ENCODE results near the gene YAP1. TPM values are rescaled to one million over a fixed set of nuclear protein-coding genes. Genes with fewer than 3 reads are reported as not detected.
A peak's percentile ranks its signal among the peaks of the same experiment; 100 is the strongest.

YAP1 gene
- total and polyA plus RNA-seq, 5 experiments from 2014 or later, result not detected

- Mint-ChIP-seq H3K4me3 (no peak overlapping the region), H3K27me3 (peaks cover under 1 to 9% (median 7%) of the 10 kb centered on the region in 5 donors), H3K4me1 (no peaks in the 10 kb centered on the region), H3K36me3 (no peaks in the 10 kb centered on the region), H3K9me3 (peaks cover 0 to 2% (median 0%) of the 10 kb centered on the region in 9 donors), H3K27ac (no peak overlapping the region)
- POLR2A ChIA-PET, result no interaction called here
- ATAC-seq (no peak), DNase-seq (no peak)
Measured at GRCh38 chr11:102177974-102178631, 67.9 kb downstream of the YAP1 start.

DNA sequence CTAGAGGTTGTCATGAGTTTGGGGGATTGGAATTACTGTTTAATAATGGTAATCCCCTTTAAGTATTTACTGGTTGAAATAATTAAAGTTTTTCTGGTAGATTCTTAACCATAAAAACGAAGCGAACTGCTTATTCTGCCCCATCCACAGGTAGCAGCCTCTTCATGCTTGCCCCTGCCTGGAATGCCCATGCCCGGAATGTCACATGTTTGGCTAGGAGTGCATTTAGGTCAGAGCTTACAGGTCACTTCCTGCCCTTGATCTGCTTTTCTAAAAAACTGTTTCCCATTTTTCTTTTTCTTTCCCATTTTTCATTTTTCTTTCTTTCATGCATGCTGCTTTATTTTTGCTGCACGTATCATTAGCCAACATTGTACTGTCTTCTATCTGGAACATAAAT lies 69.1 kb downstream of the YAP1 start:
- POLR2A ChIA-PET, result no interaction called here
- Mint-ChIP-seq H3K27me3 (peaks cover 0 to 12% (median 7%) of the 10 kb centered on the region in 5 donors), H3K9me3 (peaks cover 0 to 2% (median 0%) of the 10 kb centered on the region in 9 donors), H3K4me1 (no peaks in the 10 kb centered on the region), H3K4me3 (no peak overlapping the region), H3K36me3 (no peaks in the 10 kb centered on the region), H3K27ac (peak overlapping the region in 1 of 10 donors; percentile 39)
- no peak for ATAC-seq
- no peak for DNase-seq

GRCh38 chr11:102184269-102184987 lies 74.2 kb downstream of the YAP1 start:
- no peak for ATAC-seq
- Mint-ChIP-seq H3K27ac (no peak overlapping the region), H3K4me3 (no peak overlapping the region), H3K27me3 (peaks cover 1 to 11% (median 7%) of the 10 kb centered on the region in 5 donors), H3K9me3 (no peaks in the 10 kb centered on the region), H3K4me1 (no peaks in the 10 kb centered on the region), H3K36me3 (no peaks in the 10 kb centered on the region)
- POLR2A ChIA-PET, result no interaction called here
- DNase-seq, result no peak

DNA sequence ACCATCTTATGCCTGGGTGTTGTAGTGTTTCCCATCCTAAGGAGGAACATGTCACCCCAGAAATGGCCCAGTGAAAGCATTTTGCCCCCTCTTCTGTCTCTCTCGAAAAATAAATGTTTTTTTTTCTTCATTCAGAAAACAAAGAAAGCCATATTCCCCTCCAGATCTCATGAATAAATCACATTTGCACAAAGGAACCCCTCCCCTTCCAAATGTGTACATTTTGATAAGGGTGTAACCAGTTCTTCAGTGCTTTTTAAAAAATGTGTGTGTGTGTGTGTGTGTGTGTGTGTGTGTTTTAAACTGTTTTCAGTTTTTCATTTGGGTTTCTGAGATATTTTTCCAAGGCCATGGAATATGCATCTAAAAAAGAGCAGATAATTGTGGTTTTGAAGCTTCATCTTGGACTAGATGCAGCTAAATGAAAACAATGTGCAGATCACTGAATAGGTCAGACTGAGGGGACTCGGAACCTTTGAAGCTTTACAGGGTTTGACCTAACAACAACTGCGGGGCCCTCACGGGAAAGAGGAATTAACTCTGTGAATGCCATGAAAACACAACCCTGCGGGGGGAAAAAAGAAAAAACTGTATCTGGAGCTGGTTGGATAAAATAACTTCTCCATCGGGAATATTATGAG lies 76.4 kb downstream of the YAP1 start:
- no peak overlapping the region for H3K27ac Mint-ChIP-seq
- no peak overlapping the region for H3K4me3 Mint-ChIP-seq
- no peaks in the 10 kb centered on the region for H3K36me3 Mint-ChIP-seq
- no peaks in the 10 kb centered on the region for H3K9me3 Mint-ChIP-seq
- no peaks in the 10 kb centered on the region for H3K4me1 Mint-ChIP-seq
- ATAC-seq, result no peak
- peaks cover 2 to 16% (median 7%) of the 10 kb centered on the region in 5 donors for H3K27me3 Mint-ChIP-seq
- POLR2A ChIA-PET, result no interaction called here
- no peak for DNase-seq

- DNase-seq, result no peak
- Mint-ChIP-seq H3K9me3 (no peaks in the 10 kb centered on the region), H3K27me3 (peaks cover 4 to 25% (median 14%) of the 10 kb centered on the region in 5 donors), H3K36me3 (no peaks in the 10 kb centered on the region), H3K27ac (no peak overlapping the region), H3K4me3 (no peak overlapping the region), H3K4me1 (no peaks in the 10 kb centered on the region)
- no peak for ATAC-seq
- POLR2A ChIA-PET, result no interaction called here
Measured at GRCh38 chr11:102187416-102188151, 77.3 kb downstream of the YAP1 start.

- H3K27me3 Mint-ChIP-seq, result peaks cover 4 to 26% (median 7%) of the 10 kb centered on the region in 5 donors
- H3K4me1 Mint-ChIP-seq, result no peaks in the 10 kb centered on the region
- no peak overlapping the region for H3K4me3 Mint-ChIP-seq
- ATAC-seq (no peak), DNase-seq (no peak)
- H3K27ac Mint-ChIP-seq, result no peak overlapping the region
- POLR2A ChIA-PET, result no interaction called here
- no peaks in the 10 kb centered on the region for H3K9me3 Mint-ChIP-seq
- H3K36me3 Mint-ChIP-seq, result no peaks in the 10 kb centered on the region
Measured at GRCh38 chr11:102188488-102188887, 78.2 kb downstream of the YAP1 start.

GRCh38 chr11:102191832-102192231 lies 81.6 kb downstream of the YAP1 start:
- Mint-ChIP-seq H3K27ac (no peak overlapping the region), H3K36me3 (no peaks in the 10 kb centered on the region), H3K27me3 (peaks cover 7 to 37% (median 10%) of the 10 kb centered on the region in 5 donors)

GRCh38 chr11:102192349-102193066 lies 82.3 kb downstream of the YAP1 start:
- Mint-ChIP-seq H3K4me3 (no peak overlapping the region), H3K27ac (no peak overlapping the region), H3K36me3 (no peaks in the 10 kb centered on the region), H3K27me3 (peaks cover 7 to 37% (median 10%) of the 10 kb centered on the region in 5 donors), H3K4me1 (no peaks in the 10 kb centered on the region), H3K9me3 (peaks cover 0 to 2% (median 0%) of the 10 kb centered on the region in 9 donors)
- DNase-seq (no peak), ATAC-seq (no peak)
- POLR2A ChIA-PET, result no interaction called here

More at GRCh38 chr11:102191832-102192231, 81.6 kb downstream of the YAP1 start:
- ATAC-seq (no peak), DNase-seq (no peak)
- Mint-ChIP-seq H3K9me3 (peaks cover 0 to 2% (median 0%) of the 10 kb centered on the region in 9 donors), H3K4me1 (no peaks in the 10 kb centered on the region), H3K4me3 (no peak overlapping the region)
- POLR2A ChIA-PET, result no interaction called here

- Mint-ChIP-seq H3K9me3 (peaks cover 0 to 2% (median 0%) of the 10 kb centered on the region in 9 donors), H3K36me3 (no peaks in the 10 kb centered on the region), H3K27ac (no peak overlapping the region), H3K4me3 (no peak overlapping the region), H3K27me3 (peaks cover 7 to 43% (median 12%) of the 10 kb centered on the region in 5 donors), H3K4me1 (no peaks in the 10 kb centered on the region)
- DNase-seq (no peak), ATAC-seq (no peak)
- POLR2A ChIA-PET, result no interaction called here
Measured at GRCh38 chr11:102194257-102194656, 84.0 kb downstream of the YAP1 start.

- no peak overlapping the region for H3K27ac Mint-ChIP-seq
- peaks cover 7 to 45% (median 12%) of the 10 kb centered on the region in 5 donors for H3K27me3 Mint-ChIP-seq
- DNase-seq (no peak), ATAC-seq (no peak)
- POLR2A ChIA-PET, result no interaction called here
- H3K9me3 Mint-ChIP-seq, result peaks cover 0 to 2% (median 0%) of the 10 kb centered on the region in 9 donors
- no peaks in the 10 kb centered on the region for H3K36me3 Mint-ChIP-seq
- no peak overlapping the region for H3K4me3 Mint-ChIP-seq
- no peaks in the 10 kb centered on the region for H3K4me1 Mint-ChIP-seq
Measured at GRCh38 chr11:102194990-102195389, 84.7 kb downstream of the YAP1 start.

DNA sequence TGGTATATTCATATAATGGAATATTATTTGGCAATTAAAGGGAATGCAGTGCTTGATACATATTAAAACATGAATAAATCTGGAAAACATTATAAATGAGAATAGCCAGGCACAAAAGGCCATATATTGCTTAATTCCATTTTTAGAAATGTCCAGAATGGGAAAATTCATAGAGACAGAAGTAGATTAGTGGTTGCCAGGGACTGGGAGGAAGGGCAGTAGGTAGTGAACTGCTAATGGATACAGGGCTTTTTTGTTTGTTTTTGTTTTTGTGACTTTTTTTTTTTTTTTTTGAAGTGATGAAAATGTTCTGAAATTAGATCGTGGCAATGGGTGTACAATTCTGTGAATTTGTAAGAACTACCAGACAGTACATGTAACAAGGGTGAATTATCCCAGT lies 86.1 kb downstream of the YAP1 start:
- no peak overlapping the region for H3K27ac Mint-ChIP-seq
- no peak for ATAC-seq
- peaks cover 8 to 55% (median 18%) of the 10 kb centered on the region in 5 donors for H3K27me3 Mint-ChIP-seq
- H3K4me3 Mint-ChIP-seq, result no peak overlapping the region
- POLR2A ChIA-PET, result no interaction called here
- peaks cover 0 to 2% (median 0%) of the 10 kb centered on the region in 9 donors for H3K9me3 Mint-ChIP-seq
- H3K36me3 Mint-ChIP-seq, result no peaks in the 10 kb centered on the region
- no peaks in the 10 kb centered on the region for H3K4me1 Mint-ChIP-seq
- no peak for DNase-seq

GRCh38 chr11:102196816-102197215 lies 86.6 kb downstream of the YAP1 start:
- POLR2A ChIA-PET, result no interaction called here
- no peak for ATAC-seq

More at GRCh38 chr11:102196816-102197215, 86.6 kb downstream of the YAP1 start:
- Mint-ChIP-seq H3K9me3 (peaks cover 0 to 2% (median 0%) of the 10 kb centered on the region in 9 donors), H3K36me3 (no peaks in the 10 kb centered on the region), H3K4me1 (no peaks in the 10 kb centered on the region), H3K4me3 (no peak overlapping the region), H3K27me3 (peaks cover 8 to 57% (median 18%) of the 10 kb centered on the region in 5 donors), H3K27ac (no peak overlapping the region)
- DNase-seq, result no peak
